SK-N-MC (cell line): ENCODE results near the gene GNAS-AS1.

Experiments used
- EZH2 ChIP-seq: fragments of 200-600 bp; sonication (generic); IDR thresholded peaks from one replicate; pipeline ENCODE4 v1.6.1; 2017; ENCODE audit warnings: antibody characterized with exemption
- POLR2AphosphoS5 ChIP-seq: IDR thresholded peaks from 2 replicates; pipeline ENCODE4 v1.6.1; 2012; ENCODE audit warnings: mild to moderate bottlenecking, low read depth, low read length, borderline replicate concordance

GRCh38 chr20:58896820-58897219 is 46.1 kb upstream of the GNAS-AS1 start:
- no peak for TF ChIP-seq EZH2
- no peak for TF ChIP-seq POLR2AphosphoS5
